Activated CD4-positive, CD25-positive, alpha-beta regulatory T cell treated with anti-CD3 and anti-CD28 coated beads, Interleukin-2, amount 50 U/mL, for 72 hours (primary cell): Measurements from ENCODE around the gene MYH16.
"Not testable (repeated sequence)": the region's sequence is repeated elsewhere in the genome, so short reads cannot be mapped to it uniquely, and the experiment has no call there.

Source experiments
- DNase-seq: peaks from one replicate; pipeline ENCODE4 v3.0.0; 2021

MYH16 gene

GRCh38 chr7:99258501-99258900 lies 14.1 kb upstream of the MYH16 start:
- DNase-seq: no peak

GRCh38 chr7:99260395-99260794 lies 12.2 kb upstream of the MYH16 start:
- no peak for DNase-seq

DNA sequence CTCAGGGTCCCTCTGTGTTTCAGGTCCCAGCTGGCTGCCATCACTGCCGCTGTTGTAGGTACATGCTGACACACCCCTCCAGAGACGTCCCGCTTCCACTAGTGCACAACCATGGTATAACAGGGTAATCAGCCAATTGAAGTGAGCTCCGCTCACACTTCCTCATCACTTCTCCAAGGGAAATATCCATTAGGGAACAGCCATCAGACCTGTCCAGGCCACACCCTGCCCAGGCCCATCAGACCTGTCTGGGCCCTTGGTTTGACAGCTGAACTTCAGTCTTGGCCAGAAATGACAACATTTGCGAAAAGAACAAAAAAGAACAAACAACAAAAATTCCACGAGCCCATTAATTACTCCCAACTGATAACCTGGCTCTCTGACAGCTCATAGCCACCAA lies 11.0 kb upstream of the MYH16 start:
- DNase-seq: no peak

DNA sequence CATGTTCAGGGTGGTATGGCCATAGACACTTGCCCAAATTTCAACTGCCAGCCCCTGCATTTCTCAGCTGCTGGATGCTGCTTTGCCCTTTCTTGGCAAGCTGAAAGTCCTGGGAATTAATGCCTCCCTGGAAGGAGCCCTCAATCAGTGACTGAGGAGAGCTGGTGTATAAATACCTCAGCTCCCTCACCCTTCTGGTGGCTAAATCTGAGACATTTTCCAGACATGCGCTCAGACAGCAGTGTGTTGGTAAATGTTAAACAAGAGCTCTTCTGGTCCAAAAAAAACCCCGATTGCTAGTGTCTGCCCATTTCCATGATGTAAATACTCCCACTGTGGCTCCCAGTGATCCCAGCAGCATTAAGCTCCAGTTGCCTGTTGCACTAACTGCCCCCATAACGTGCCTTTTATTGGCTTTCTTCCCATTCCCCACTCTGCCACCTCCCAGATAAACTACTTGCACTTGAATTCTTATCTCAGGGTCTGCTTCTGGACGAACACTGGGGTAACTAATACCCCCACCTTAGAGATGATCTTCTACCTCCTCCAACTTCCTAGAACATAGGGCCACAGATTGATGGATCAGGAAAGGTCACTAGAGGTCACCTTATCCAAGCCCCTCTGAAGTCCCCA lies 6.7 kb upstream of the MYH16 start:
- DNase-seq: no peak

- DNase-seq: no peak
Observed at GRCh38 chr7:99267481-99267840, 5.2 kb upstream of the MYH16 start.

DNA sequence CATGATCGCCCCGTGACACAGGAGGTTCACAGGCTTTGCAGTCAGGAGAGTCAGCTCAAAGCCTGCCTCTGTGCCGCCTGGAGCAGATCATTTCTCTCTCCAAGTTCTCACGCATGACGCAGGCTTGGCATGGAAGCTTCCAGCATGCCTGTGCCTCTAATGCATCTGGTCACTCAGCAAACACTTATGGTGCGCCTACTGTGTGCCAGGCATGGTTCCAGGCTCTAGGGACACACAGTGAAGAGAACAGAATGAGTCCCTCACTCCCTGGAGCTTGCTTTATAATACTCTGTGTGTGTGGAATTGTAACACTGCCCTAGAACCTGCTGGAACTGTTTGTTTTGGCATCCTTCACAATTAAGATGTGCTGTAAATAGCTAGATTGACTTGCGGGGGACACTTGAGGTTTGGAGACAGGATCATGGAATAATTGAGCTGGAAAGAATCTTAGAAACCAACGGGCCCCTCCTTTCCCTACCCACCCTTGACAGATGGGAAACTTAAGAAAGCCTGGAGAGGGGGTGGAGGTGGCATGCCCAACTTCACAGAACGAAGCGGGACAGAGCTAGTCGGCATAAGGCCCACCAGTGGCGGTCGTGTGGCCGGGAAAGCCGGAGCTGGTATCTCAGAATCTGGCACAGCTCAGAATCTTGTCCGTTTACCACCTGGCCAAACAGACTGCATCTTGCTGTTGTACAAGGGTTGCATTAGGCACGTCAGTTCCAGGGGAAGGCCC lies 4.6 kb upstream of the MYH16 start:
- no peak for DNase-seq

DNA sequence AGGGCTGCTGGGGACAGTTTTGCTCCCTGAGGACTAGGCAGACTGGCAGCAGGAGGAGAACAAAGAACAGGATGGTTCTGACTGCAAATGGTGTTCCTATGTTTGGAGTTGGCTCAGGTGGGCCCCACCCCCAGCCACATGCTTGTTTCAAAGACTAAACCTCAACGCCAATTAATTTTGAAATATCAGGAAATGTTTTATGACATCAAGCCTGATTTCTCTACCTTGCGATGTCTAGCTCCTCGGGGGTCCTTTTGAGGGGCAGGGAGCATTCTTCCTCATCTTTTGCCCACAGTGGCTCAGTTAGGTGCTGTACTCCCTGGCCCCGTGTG lies 4.1 kb upstream of the MYH16 start:
- DNase-seq: no peak

DNA sequence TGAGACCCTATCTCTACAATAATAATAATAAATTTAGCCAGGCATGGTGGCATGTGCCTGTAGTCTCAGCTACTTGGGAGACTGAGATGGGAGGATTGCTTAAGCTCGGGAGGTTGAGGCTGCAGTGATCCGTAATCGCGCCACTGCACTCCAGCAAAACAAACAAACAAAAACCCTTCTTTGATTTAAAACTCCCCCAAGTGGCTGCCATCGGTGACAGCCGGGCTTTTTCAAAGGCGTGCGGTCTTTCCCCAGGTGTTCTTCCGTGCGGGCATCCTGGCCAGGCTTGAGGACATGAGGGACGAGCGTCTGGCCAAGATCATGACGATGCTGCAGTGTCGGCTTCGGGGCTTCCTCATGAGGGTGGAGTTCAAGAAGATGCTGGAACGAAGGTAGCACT lies 1.9 kb upstream of the MYH16 start:
- DNase-seq: no peak

- not testable (repeated sequence) for DNase-seq
Observed at GRCh38 chr7:99273561-99273960, 922 bp downstream of the MYH16 start.

GRCh38 chr7:99274908-99275307 lies 2.3 kb downstream of the MYH16 start:
- not testable (repeated sequence) for DNase-seq

- DNase-seq: no peak
Observed at GRCh38 chr7:99275496-99275895, 2.9 kb downstream of the MYH16 start.

- no peak for DNase-seq
Observed at GRCh38 chr7:99278180-99278579, 5.5 kb downstream of the MYH16 start.

- not testable (repeated sequence) for DNase-seq
Observed at GRCh38 chr7:99284165-99284564, 11.5 kb downstream of the MYH16 start.

DNA sequence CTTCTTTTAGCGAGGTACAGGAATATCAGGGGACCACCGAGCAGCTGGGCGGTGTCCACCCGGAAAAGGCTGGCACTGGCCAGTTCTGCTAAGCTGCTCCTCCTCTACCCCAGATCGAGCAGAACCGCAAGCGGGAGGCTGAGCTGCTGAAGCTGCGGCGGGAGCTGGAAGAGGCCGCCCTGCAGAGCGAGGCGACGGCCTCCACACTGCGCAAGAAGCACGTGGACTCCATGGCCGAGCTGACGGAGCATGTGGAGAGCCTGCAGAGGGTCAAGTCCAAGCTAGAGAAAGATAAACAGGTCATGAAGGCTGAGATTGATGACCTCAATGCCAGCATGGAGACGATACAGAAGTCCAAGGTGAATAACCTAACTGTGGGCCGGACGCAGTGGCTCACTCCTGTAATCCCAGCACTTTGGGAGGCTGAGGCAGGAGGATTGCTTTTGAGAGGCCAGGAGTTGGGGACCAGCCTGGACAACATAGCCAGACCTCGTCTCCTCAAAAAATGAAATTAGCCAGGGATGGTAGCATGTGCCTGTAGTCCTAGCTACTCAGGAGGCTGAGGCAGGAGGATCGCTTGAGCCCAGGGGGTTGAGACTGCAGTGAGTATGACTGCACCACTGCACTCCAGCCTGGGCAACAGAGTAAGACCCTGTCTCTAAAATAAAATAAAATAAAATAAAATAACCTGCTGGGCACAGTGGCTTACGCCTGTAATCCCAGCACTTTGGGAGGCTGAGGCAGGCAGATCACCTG lies 15.3 kb downstream of the MYH16 start:
- DNase-seq: no peak

GRCh38 chr7:99289185-99289584 lies 16.5 kb downstream of the MYH16 start:
- DNase-seq: no peak

GRCh38 chr7:99290148-99290547 lies 17.5 kb downstream of the MYH16 start:
- DNase-seq: not testable (repeated sequence)

GRCh38 chr7:99290980-99291607 lies 18.5 kb downstream of the MYH16 start:
- no peak for DNase-seq

DNA sequence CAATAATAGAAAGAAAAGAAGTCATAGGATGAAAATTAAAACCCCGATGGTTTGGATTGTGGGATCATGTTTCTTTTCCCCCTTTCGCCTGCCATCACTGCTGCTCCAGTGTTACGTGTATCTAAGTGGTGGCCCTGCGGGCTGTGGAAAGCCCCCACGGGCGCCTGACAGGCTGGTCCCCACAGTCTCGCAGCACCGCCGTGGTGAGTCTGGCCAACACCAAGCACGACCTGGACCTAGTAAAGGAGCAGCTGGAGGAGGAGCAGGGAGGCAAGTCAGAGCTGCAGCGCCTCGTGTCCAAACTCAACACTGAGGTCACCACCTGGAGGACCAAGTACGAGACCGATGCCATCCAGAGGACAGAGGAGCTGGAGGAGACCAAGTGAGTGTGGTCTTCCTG lies 19.5 kb downstream of the MYH16 start:
- DNase-seq: no peak

DNA sequence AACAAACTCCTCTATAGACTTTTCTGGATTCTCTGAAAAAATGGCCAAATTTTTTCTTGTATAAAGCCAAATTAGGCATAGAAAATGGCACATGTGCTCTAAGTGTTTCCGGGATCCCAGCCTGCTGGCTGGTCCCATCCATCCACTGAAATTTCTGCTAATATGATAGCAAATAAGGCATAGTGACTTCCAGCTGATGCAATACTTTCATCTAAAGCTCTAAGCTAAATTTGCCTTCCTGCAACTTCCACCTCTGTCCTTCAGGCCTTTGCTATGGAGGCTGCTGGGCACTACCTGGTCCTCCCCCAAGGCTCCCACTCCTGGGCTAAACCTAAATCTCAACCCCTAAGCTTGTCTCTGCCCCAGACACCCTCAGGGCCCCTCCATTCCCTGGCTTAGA lies 20.5 kb downstream of the MYH16 start:
- DNase-seq: no peak

DNA sequence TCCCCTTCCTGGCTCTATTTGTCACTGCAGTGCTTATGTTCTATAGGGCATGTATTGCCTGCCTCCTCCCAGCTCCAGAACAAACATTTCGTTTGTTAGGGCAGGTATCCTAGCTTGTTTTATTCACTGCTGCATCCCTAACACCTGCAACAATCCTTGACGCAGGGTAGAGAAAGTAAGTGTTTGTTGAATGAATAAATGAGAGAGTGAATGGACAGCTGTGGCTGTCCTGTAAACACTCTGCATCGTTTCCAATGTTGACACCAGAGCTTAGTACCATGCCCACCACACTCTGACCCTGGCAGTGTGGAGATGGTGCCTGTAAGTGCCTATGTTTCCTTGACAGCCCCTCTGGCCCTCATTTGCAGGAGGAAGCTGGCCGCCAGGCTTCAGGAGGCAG lies 21.0 kb downstream of the MYH16 start:
- DNase-seq: no peak

DNA sequence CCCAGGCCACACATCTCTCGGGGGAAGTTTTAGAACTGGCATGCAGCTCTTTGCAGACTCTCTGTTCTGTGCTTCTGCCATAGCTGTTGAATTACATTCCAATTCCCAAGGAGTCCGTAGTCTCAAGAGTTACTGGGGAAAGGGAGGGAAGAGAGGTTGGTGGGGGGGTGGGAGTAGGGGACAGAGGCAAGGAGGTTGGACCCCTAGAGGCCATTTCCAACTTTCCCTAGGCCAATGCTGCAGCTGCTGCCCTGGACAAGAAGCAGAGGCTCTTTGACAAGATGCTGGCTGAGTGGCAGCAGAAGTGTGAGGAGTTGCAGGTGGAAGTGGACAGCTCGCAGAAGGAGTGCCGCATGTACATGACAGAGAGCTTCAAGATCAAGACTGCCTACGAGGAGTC lies 23.8 kb downstream of the MYH16 start:
- DNase-seq: no peak

DNA sequence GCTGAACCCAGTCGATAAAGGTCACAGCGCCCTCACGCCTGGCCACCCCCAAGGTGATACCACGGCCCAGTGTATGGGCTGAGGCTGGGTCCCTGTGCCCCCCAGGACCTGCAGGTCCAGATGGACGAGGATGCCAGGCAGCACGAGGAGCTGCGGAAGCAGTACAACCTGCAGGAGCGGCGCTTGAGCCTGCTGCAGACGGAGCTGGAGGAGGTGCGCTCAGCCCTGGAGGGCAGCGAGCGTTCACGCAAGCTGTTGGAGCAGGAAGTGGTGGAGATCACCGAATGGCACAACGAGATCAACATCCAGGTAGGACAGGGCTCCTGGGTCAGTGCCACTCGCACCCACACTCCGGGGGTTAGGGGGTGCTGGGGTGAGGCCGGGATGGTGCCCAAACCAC lies 28.9 kb downstream of the MYH16 start:
- no peak for DNase-seq

DNA sequence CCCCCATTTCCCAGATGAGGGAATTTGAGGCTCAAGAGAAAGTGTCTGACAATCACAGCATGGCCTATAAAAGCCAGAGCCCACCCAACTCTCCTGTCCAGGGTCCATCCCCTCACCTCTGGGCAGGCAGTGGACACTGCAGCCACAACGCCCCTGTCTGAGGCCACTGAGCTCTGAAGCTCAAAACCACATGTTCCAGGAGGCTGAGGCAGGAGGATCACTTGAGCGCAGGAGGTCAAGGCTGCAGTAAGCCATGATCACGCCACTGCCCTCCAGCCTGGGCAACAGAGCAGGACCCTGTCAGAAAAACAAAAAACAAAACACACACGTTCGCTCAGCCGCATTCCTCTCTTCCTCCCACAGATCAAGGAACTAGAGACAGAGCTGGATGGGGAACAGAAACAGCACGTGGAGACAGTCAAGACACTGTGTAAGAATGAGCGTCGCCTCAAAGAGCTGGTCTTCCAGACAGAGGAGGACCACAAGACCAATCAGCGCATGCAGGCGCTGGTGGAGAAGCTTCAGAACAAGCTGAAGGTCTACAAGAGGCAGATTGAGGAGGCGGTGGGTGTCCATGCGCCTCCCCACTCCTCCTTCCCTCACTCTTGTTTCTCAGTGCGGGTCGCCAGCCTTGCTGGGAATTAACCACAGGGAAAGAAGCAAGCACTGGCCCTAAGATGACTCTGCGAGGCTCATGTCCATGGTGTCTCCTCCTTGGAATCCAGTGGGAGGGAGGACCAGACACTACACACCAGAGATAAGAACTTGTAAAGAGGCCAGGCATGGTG lies 33.0 kb downstream of the MYH16 start:
- no peak for DNase-seq
